Lung (tissue), 12 donors: Measurements from ENCODE around the gene DNASE2B. TPM values are rescaled to one million over a fixed set of nuclear protein-coding genes. Genes with fewer than 3 reads are reported as not detected.
A peak's percentile ranks its signal among the peaks of the same experiment; 100 is the strongest.

Experiments
- ATAC-seq: fragments of 200-7000 bp; cut with Tn5 transposase; one replicate; pipeline ENCODE4 v1.9.1; 2020; ENCODE audit warnings: moderate number of reproducible peaks; ENCODE audit not compliant: insufficient read depth, low FRiP score
- DNase-seq, 3 donors: peaks; one replicate each; pipeline ENCODE4 v3.0.0-alpha.2; 2013 to 2017
- H3K27ac ChIP-seq, 2 donors: one replicate each; pipeline ENCODE4 v1.5.1; 2013; ENCODE audit warnings: mild to moderate bottlenecking in 2 of 2, moderate library complexity in 2 of 2, control low read depth in 1 of 2, inconsistent platforms in 1 of 2, low read depth in 1 of 2, low read length in 1 of 2
- H3K27me3 ChIP-seq, 3 donors: one replicate each; pipeline ENCODE4 v1.5.1; 2013; ENCODE audit warnings: low read length in 2 of 3; ENCODE audit not compliant: control insufficient read depth in 3 of 3, insufficient read depth in 3 of 3
- H3K36me3 ChIP-seq, 4 donors: one replicate each; pipeline ENCODE4 v1.5.1; 2013; ENCODE audit warnings: low read length in 4 of 4, mild to moderate bottlenecking in 1 of 4, moderate library complexity in 1 of 4; ENCODE audit not compliant: control insufficient read depth in 4 of 4, insufficient read depth in 4 of 4
- H3K4me1 ChIP-seq, 5 donors: one replicate each; pipeline ENCODE4 v1.5.1; 2013; ENCODE audit warnings: low read length in 5 of 5, mild to moderate bottlenecking in 2 of 5, moderate library complexity in 1 of 5; ENCODE audit not compliant: control insufficient read depth in 5 of 5, insufficient read depth in 5 of 5
- H3K4me3 ChIP-seq: one replicate; pipeline ENCODE4 v1.5.1; 2013; ENCODE audit warnings: mild to moderate bottlenecking, control low read depth, moderate library complexity
- H3K9ac ChIP-seq, 2 donors: one replicate each; pipeline ENCODE4 v1.5.1; 2013; ENCODE audit warnings: low read length in 2 of 2, control low read depth in 1 of 2; ENCODE audit not compliant: insufficient read depth in 1 of 2
- H3K9me3 ChIP-seq, 4 donors: one replicate each; pipeline ENCODE4 v1.5.1; 2013; ENCODE audit warnings: low read length in 3 of 4, mild to moderate bottlenecking in 1 of 4, moderate library complexity in 1 of 4; ENCODE audit not compliant: control insufficient read depth in 4 of 4, insufficient read depth in 3 of 4
- WGBS, 2 donors: extraction: QIAGEN DNeasy Blood & Tissue Kit; methylation state at CpG; one replicate each; pipeline ENCODE4 v1.1.7; 2013; 5-methylcytosine and 5-hydroxymethylcytosine counted together
- polyA plus RNA-seq, 2 donors: library from polyadenylated mRNA; stranded (reverse); fragments of 200-250 nt; gene quantifications; one replicate each; pipeline ENCODE4 v1.2.1, GENCODE V29; 2013
- total RNA-seq, 2 donors: library from RNA; depleted of rRNA in 1 of 2; stranded (reverse); fragments of >200 nt in 1 of 2; gene quantifications; one replicate each; pipeline ENCODE4 v1.2.1, GENCODE V29; 2014 to 2021
- TF ChIP-seq, protein P1 (sequence below): IDR thresholded peaks from 2 replicates; pipeline ENCODE4 v1.5.1; 2012; ENCODE audit warnings: mild to moderate bottlenecking; ENCODE audit errors: control extremely low read depth, extremely low read depth
- donor health status: control.
- donor health status: control.
- donor health status: Bipolar disorder and iron deficiency.
- donor health status: healthy.
- donor health status: DM: yes; HTN: yes; CAD: no.

DNASE2B gene
- total and polyA plus RNA-seq, 4 donors = 0.29 to 4.9 (median 1.3) TPM; not detected in 1

- no peak overlapping the region for H3K4me3 ChIP-seq
- 39 to 51% methylated on average over 3 of the region's 3 CpGs for WGBS, 2 donors
- no peaks in the 10 kb centered on the region for H3K27me3 ChIP-seq
- DNase-seq (no peak), ATAC-seq (peak; percentile 83)
- no peak overlapping the region for H3K27ac ChIP-seq
- no peak overlapping the region for H3K9ac ChIP-seq
- H3K9me3 ChIP-seq = no peaks in the 10 kb centered on the region
- H3K4me1 ChIP-seq = peaks cover 0 to 2% (median 0%) of the 10 kb centered on the region in 5 donors
- H3K36me3 ChIP-seq = no peaks in the 10 kb centered on the region
- TF ChIP-seq, protein P1, sequence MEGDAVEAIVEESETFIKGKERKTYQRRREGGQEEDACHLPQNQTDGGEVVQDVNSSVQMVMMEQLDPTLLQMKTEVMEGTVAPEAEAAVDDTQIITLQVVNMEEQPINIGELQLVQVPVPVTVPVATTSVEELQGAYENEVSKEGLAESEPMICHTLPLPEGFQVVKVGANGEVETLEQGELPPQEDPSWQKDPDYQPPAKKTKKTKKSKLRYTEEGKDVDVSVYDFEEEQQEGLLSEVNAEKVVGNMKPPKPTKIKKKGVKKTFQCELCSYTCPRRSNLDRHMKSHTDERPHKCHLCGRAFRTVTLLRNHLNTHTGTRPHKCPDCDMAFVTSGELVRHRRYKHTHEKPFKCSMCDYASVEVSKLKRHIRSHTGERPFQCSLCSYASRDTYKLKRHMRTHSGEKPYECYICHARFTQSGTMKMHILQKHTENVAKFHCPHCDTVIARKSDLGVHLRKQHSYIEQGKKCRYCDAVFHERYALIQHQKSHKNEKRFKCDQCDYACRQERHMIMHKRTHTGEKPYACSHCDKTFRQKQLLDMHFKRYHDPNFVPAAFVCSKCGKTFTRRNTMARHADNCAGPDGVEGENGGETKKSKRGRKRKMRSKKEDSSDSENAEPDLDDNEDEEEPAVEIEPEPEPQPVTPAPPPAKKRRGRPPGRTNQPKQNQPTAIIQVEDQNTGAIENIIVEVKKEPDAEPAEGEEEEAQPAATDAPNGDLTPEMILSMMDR = no peak
Measured at GRCh38 chr1:84365225-84366221, 32.8 kb upstream of the DNASE2B start.

DNA sequence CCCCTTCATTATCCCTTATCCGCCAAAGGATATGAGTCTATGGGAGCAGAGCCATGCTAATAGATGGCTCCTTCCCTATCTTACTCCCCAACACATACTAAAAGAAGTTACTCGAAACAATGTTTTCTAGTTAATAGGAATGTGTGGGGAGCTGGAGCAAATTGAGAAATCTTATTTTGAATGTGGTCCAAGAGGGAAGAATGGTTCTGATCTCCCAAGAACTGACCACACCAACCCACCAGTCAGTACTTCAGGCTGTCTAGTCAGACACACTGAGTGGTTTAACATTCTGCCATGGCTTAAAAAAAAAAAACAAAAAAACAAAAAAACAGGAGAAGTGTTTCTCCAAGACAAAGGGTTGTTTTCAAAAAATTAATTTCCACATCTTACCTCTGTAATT, 31.5 kb upstream of the DNASE2B start:
- DNase-seq (no peak), ATAC-seq (no peak)
- Histone ChIP-seq H3K36me3 (no peaks in the 10 kb centered on the region), H3K27ac (no peak overlapping the region), H3K27me3 (no peaks in the 10 kb centered on the region), H3K9me3 (no peaks in the 10 kb centered on the region), H3K9ac (no peak overlapping the region), H3K4me1 (peaks cover 0 to 2% (median 0%) of the 10 kb centered on the region in 5 donors), H3K4me3 (no peak overlapping the region)
- TF ChIP-seq, protein P1 = no peak
- WGBS, 2 donors = 91 to 92% methylated on average over 2 of the region's 2 CpGs

GRCh38 chr1:84367219-84367618, 31.1 kb upstream of the DNASE2B start:
- Histone ChIP-seq H3K27ac (no peak overlapping the region), H3K9ac (no peak overlapping the region), H3K4me3 (no peak overlapping the region), H3K27me3 (no peaks in the 10 kb centered on the region), H3K9me3 (no peaks in the 10 kb centered on the region), H3K36me3 (no peaks in the 10 kb centered on the region), H3K4me1 (peaks cover 0 to 2% (median 0%) of the 10 kb centered on the region in 5 donors)
- WGBS, 2 donors = 70 to 81% methylated on average over 1 of the region's 1 CpG
- TF ChIP-seq, protein P1 = no peak
- ATAC-seq (no peak), DNase-seq (no peak)
